ENCODE results near the gene BCL10.

Gene BCL10

DNA sequence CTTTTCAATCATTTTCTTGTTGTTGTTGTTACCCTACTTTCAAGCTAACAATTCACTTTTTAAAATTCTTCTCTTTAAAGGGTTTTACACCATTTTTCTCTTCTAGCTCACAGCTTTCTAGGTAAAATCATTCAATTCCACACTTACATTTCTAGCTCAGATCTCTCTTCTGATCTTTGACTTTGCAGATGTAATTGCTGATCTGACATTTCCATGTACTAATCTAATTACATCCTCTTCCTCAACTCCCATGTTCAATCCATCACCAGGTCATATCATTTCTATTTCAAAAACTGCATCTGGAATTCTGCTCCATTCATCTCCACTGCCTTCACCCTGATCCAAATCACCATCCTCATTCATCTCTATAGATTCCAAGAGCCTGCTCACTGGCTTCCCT lies 3.0 kb downstream of the BCL10 start:
- TF ChIP-seq TAF1 (IDR thresholded peaks at IDR 0.05; ENCODE audit: low read depth) (no peak), RAD21 (IDR thresholded peaks at IDR 0.05; ENCODE audit: low read depth) (no peak), EGR1 (IDR thresholded peaks at IDR 0.05) (no peak), YY1 (IDR thresholded peaks at IDR 0.05; ENCODE audit: low read depth) (no peak), TEAD4 (IDR thresholded peaks at IDR 0.05) (no peak), CEBPB (IDR thresholded peaks at IDR 0.05) (no peak), ZBTB7A (IDR thresholded peaks at IDR 0.05; ENCODE audit: low read depth) (no peak), EP300 (IDR thresholded peaks at IDR 0.05; ENCODE audit: borderline replicate concordance) (no peak), CREB1 (IDR thresholded peaks at IDR 0.05; ENCODE audit: low read depth) (no peak)
- TF ChIP-seq, protein P1, sequence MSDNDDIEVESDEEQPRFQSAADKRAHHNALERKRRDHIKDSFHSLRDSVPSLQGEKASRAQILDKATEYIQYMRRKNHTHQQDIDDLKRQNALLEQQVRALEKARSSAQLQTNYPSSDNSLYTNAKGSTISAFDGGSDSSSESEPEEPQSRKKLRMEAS (IDR thresholded peaks at IDR 0.05) = no peak

DNA sequence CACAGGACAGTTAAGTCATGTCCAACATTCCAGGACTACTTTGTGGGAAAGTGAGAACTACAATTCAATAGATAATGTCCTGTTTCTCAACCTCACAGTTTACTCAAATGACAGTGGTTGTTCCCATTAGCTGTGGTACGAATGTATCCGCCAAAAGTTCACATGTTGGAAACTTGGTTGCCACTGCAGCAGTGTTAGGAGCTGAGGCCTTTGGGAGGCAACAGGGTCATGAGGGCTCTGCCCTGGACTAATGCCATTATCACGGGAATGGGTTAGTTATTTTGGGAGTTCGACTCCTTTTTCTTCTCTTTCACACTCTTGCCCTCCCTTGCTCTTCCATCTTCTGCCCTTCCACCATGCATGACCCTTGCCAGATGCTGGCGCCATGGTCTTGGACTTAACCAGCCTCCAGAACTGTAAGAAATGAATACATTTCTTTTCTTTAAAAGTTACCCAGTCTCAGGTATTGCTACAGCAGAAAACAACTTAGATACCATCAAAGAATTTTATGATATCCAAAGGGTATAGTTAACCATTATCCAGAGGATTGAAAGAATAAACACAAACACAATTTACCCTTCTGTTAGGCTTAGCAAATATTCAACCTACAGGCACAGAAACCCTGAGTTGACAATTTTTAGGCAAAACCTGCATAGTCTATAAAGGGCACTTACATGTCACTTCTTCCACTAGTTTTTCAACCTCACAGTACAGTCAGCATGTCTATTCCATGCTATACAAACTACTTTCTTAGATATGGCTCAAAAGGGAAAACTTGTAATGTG lies 7.4 kb downstream of the BCL10 start:
- TF ChIP-seq, protein P2, sequence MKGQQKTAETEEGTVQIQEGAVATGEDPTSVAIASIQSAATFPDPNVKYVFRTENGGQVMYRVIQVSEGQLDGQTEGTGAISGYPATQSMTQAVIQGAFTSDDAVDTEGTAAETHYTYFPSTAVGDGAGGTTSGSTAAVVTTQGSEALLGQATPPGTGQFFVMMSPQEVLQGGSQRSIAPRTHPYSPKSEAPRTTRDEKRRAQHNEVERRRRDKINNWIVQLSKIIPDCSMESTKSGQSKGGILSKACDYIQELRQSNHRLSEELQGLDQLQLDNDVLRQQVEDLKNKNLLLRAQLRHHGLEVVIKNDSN (IDR thresholded peaks at IDR 0.05) = no peak
- no peak for TF ChIP-seq TEAD4 (IDR thresholded peaks at IDR 0.05)
- TF ChIP-seq CEBPB (IDR thresholded peaks at IDR 0.05) = no peak
- TF ChIP-seq NFIC (IDR thresholded peaks at IDR 0.05) = no peak
- TF ChIP-seq TAF1 (IDR thresholded peaks at IDR 0.05; ENCODE audit: low read depth) = no peak
- TF ChIP-seq EGR1 (IDR thresholded peaks at IDR 0.05) = no peak
- TF ChIP-seq YY1 (IDR thresholded peaks at IDR 0.05; ENCODE audit: low read depth) = no peak
- no peak for TF ChIP-seq RAD21 (IDR thresholded peaks at IDR 0.05; ENCODE audit: low read depth)
- TF ChIP-seq, protein P3, sequence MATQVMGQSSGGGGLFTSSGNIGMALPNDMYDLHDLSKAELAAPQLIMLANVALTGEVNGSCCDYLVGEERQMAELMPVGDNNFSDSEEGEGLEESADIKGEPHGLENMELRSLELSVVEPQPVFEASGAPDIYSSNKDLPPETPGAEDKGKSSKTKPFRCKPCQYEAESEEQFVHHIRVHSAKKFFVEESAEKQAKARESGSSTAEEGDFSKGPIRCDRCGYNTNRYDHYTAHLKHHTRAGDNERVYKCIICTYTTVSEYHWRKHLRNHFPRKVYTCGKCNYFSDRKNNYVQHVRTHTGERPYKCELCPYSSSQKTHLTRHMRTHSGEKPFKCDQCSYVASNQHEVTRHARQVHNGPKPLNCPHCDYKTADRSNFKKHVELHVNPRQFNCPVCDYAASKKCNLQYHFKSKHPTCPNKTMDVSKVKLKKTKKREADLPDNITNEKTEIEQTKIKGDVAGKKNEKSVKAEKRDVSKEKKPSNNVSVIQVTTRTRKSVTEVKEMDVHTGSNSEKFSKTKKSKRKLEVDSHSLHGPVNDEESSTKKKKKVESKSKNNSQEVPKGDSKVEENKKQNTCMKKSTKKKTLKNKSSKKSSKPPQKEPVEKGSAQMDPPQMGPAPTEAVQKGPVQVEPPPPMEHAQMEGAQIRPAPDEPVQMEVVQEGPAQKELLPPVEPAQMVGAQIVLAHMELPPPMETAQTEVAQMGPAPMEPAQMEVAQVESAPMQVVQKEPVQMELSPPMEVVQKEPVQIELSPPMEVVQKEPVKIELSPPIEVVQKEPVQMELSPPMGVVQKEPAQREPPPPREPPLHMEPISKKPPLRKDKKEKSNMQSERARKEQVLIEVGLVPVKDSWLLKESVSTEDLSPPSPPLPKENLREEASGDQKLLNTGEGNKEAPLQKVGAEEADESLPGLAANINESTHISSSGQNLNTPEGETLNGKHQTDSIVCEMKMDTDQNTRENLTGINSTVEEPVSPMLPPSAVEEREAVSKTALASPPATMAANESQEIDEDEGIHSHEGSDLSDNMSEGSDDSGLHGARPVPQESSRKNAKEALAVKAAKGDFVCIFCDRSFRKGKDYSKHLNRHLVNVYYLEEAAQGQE (IDR thresholded peaks at IDR 0.05; ENCODE audit: low read depth) = no peak
- TF ChIP-seq, protein P1 (IDR thresholded peaks at IDR 0.05) = no peak
- TF ChIP-seq EP300 (IDR thresholded peaks at IDR 0.05; ENCODE audit: borderline replicate concordance) = no peak
- no peak for TF ChIP-seq TCF12 (IDR thresholded peaks at IDR 0.05; ENCODE audit: low read depth)
- no peak for TF ChIP-seq ZBTB7A (IDR thresholded peaks at IDR 0.05; ENCODE audit: low read depth)

DNA sequence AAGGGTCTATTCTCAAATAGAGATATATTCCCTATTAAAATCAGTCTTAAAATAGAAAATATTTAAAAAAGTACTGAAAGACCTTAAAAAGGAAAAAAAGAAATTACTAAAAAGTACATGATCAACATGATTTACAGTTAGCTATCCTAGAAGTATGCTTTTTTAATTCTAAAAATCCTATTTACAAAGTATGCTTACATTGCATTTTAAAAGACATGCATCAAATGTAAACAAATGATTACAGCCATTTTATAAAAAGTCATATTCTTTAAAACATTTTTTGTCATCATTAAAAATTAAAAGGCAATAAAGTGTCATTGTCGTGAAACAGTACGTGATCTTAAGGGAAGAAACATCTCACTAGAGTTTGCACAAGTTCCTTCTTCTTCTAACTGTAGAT lies 9.1 kb downstream of the BCL10 start:
- no peak for TF ChIP-seq TAF1 (IDR thresholded peaks at IDR 0.05; ENCODE audit: low read depth)
- no peak for TF ChIP-seq YY1 (IDR thresholded peaks at IDR 0.05; ENCODE audit: low read depth)
- no peak for TF ChIP-seq FOXM1 (IDR thresholded peaks at IDR 0.05; ENCODE audit: borderline replicate concordance, low read depth)
- no peak for TF ChIP-seq CEBPB (IDR thresholded peaks at IDR 0.05)
- no peak for TF ChIP-seq RAD21 (IDR thresholded peaks at IDR 0.05; ENCODE audit: low read depth)
- TF ChIP-seq, protein P1 (IDR thresholded peaks at IDR 0.05) = no peak
- no peak for TF ChIP-seq NFIC (IDR thresholded peaks at IDR 0.05)
- TF ChIP-seq, protein P2 (IDR thresholded peaks at IDR 0.05) = no peak
- no peak for TF ChIP-seq CREB1 (IDR thresholded peaks at IDR 0.05; ENCODE audit: low read depth)
- TF ChIP-seq EP300 (IDR thresholded peaks at IDR 0.05; ENCODE audit: borderline replicate concordance) = no peak

DNA sequence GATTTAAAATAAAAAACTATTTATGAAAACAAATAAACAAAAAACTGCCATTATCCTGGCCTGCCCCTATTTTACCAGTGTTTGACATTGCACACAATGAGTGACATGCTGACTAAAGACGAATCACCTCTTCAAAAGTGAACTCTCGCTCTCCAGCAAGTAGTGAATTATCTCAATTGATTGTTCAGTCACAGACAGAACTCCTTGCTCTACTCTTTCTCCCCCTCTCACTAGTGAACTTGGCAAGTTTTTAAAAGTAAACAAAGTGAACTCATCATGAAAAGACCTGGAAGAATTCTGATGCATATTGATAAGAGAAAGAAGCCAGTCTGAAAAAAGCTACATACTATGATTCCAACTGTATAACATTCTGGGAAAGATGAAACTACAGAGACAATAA lies 12.3 kb downstream of the BCL10 start:
- TF ChIP-seq YY1 (IDR thresholded peaks at IDR 0.05; ENCODE audit: low read depth) (no peak), EGR1 (IDR thresholded peaks at IDR 0.05) (no peak), TEAD4 (IDR thresholded peaks at IDR 0.05) (no peak), NFIC (IDR thresholded peaks at IDR 0.05) (no peak), TAF1 (IDR thresholded peaks at IDR 0.05; ENCODE audit: low read depth) (no peak), CEBPB (IDR thresholded peaks at IDR 0.05) (no peak), ZBTB7A (IDR thresholded peaks at IDR 0.05; ENCODE audit: low read depth) (no peak), CREB1 (IDR thresholded peaks at IDR 0.05; ENCODE audit: low read depth) (no peak), FOXM1 (IDR thresholded peaks at IDR 0.05; ENCODE audit: borderline replicate concordance, low read depth) (no peak), TCF12 (IDR thresholded peaks at IDR 0.05; ENCODE audit: low read depth) (no peak), EP300 (IDR thresholded peaks at IDR 0.05; ENCODE audit: borderline replicate concordance) (no peak), RAD21 (IDR thresholded peaks at IDR 0.05; ENCODE audit: low read depth) (no peak)
- TF ChIP-seq, protein P2 (IDR thresholded peaks at IDR 0.05) = no peak
- TF ChIP-seq, protein P1 (IDR thresholded peaks at IDR 0.05) = no peak
- TF ChIP-seq, protein P3 (IDR thresholded peaks at IDR 0.05; ENCODE audit: low read depth) = no peak
